H7 (cell line): ENCODE results near the gene SCAF4. TPM values are rescaled to one million over a fixed set of nuclear protein-coding genes. Genes with fewer than 3 reads are reported as not detected.

Experiments used
- DNase-seq: peaks from one replicate; pipeline ENCODE4 v3.0.0; 2012
- H3K27me3 ChIP-seq: 2 replicates; pipeline ENCODE4 v1.6.0; 2011; ENCODE audit warnings: mild to moderate bottlenecking, low read length; ENCODE audit not compliant: control insufficient read depth, insufficient read depth
- H3K36me3 ChIP-seq: replicated peaks from 2 replicates; pipeline ENCODE4 v1.5.1; 2011; ENCODE audit warnings: low read length; ENCODE audit not compliant: control insufficient read depth, insufficient read depth
- H3K4me3 ChIP-seq: 2 replicates; pipeline ENCODE4 v1.5.1; 2011; ENCODE audit warnings: low read depth, mild to moderate bottlenecking, control low read depth, low read length, moderate library complexity; ENCODE audit not compliant: insufficient read depth
- total RNA-seq: library from RNA; depleted of rRNA; stranded (reverse); fragments of >200 nt; shearing (Covaris generic); gene quantifications from 2 replicates; pipeline ENCODE4 v1.2.3, GENCODE V29; 2014

SCAF4 gene
- total RNA-seq, 1 experiment from 2014 or later, result 9.5 TPM

DNA sequence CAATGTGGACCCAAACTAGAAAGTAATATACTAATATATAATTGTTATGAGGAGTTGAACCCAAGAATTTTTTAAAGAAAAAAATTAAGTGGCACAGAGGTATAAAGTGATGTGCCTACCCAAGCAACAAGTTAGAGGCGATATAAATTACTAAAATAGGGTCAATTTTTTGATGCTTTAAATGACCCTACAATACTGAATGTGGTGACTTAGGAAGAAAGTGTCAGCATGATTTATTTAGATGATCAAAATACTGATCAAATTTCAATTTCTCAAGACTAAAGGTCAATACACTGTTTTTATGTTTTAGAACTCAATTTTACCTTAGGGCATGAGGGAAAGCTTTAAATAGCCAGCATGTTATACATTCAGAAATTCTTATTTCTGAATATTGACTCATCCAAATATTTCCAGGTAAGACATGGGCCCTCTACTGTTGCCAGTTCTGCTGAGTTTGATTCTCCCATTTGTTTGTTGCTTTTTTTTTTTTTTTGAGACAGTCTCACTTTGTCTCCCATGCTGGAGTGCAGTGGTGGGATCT lies 20.1 kb downstream of the SCAF4 start:
- no peak for DNase-seq
- Histone ChIP-seq H3K4me3 (no peak overlapping the region), H3K36me3 (no peaks in the 10 kb centered on the region), H3K27me3 (no peaks in the 10 kb centered on the region)

DNA sequence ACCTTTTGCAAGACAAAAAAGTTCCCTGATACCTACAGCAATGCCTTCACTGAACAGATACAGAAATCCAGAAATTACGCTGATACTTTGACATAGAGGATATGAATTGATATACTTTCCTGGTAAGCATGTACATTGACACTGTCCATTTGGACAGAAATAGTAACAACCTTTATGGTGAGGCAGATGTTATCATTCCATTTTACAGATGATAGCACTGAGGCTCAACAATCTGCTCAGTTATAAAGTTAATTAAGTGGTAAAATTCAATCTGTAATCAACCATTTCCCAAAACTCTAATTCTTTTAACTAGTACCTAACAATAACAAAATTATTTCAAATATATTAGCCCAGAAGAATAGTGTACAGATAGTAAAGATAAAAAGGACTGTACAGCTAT lies 20.6 kb downstream of the SCAF4 start:
- no peaks in the 10 kb centered on the region for H3K27me3 ChIP-seq
- no peak overlapping the region for H3K4me3 ChIP-seq
- DNase-seq, result no peak
- H3K36me3 ChIP-seq, result no peaks in the 10 kb centered on the region

DNA sequence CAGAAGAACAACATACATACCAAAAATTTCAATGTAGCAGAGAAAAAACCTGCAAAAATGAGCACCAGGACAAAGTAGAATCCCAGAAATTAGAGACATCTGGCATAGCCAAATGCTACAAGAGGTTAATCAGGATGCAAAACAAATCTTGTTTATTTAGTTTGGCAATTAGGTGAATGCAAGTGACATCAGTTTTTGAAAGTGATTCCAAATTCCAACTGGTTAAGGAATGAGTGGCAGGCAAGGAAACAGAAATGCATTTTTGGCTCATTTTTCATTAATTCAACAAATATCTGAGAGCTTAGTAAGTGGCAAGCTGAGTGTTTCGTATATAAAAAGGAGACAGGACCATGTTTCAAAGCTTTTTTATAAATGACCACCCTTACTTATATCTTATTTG lies 21.3 kb downstream of the SCAF4 start:
- Histone ChIP-seq H3K4me3 (no peak overlapping the region), H3K36me3 (no peaks in the 10 kb centered on the region), H3K27me3 (no peaks in the 10 kb centered on the region)
- DNase-seq, result no peak

DNA sequence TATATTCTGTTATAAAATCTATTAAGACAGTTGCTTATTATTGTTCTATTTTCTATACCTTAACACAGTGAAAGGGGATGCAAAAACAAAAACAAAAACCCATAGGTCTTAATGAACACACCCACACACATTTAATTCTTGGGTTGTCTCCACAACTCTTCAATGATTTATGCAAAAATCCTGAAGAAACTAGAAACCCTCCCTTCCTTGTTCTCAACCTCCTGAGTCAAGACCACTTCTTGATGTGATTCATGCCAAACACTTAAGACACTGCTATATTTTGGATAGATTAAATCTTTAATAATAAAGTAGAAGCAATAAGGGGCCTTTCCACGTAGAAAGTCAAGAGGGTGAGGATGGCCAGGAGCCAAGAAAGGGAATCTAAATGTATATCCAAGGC lies 23.4 kb downstream of the SCAF4 start:
- Histone ChIP-seq H3K36me3 (no peaks in the 10 kb centered on the region; the same call in 1 of the 2 replicates), H3K27me3 (no peaks in the 10 kb centered on the region), H3K4me3 (no peak overlapping the region)
- DNase-seq, result no peak

DNA sequence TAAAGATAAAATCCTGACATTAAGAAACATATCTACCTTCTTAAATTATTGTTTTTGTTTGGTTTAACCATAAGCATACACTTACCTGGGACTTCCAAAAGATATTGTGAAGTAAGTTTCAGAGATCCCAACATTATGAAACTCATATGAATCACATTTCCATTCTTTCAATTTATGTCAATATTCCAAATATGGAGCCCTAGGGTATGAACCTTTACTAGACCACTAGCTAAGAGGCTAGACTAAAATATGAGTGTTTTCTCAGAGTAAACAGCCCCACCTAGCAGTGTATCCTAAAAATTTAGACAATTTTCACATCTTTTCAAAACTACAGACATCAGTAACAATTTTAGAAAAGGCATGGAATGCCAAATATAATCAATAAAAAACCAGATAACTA lies 24.4 kb downstream of the SCAF4 start:
- DNase-seq, result no peak
- no peaks in the 10 kb centered on the region; the same call in 1 of the 2 replicates for H3K36me3 ChIP-seq
- no peaks in the 10 kb centered on the region for H3K27me3 ChIP-seq
- H3K4me3 ChIP-seq, result no peak overlapping the region

DNA sequence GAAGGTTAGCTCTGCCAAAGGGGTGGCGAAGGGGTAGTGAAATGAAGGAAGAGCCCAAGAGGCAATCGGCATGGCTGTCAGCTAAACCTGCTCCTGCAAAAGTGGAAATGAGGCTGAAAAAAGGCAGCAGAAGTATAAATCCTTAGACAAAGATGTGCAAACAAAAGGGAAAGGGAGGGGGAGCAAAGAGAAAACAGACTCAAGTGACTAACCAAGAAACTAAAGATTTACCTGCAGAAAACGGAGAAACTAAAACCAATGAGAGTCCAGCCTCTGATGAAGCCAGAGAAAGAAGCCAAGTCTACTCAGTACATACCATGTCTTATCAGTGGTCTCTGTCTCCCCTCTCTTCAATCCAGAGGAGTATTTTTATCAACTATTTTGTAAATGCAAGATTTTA lies 25.4 kb downstream of the SCAF4 start:
- DNase-seq, result no peak
- H3K27me3 ChIP-seq, result no peaks in the 10 kb centered on the region
- no peak overlapping the region for H3K4me3 ChIP-seq
- H3K36me3 ChIP-seq, result peaks cover 6% of the 10 kb centered on the region

DNA sequence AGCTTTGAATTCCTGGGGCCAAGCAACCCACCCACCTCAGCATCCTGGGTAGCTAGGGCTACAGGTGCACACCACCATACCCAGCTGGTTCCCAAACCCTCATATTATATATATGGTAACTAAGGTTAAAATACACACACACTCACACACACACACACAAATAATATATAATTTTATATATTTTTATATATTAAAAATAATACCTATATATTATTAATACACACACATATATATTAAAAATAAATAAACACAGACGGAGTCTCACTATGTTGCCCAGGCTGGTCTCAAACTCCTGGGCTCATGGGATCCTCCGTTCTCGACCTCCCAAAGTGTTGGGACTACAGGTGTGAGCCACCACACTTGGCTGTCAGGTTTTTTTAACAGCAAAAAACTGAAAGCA lies 31.9 kb downstream of the SCAF4 start:
- peaks cover 24% of the 10 kb centered on the region for H3K36me3 ChIP-seq
- no peak for DNase-seq
- no peaks in the 10 kb centered on the region for H3K27me3 ChIP-seq
- no peak overlapping the region for H3K4me3 ChIP-seq

DNA sequence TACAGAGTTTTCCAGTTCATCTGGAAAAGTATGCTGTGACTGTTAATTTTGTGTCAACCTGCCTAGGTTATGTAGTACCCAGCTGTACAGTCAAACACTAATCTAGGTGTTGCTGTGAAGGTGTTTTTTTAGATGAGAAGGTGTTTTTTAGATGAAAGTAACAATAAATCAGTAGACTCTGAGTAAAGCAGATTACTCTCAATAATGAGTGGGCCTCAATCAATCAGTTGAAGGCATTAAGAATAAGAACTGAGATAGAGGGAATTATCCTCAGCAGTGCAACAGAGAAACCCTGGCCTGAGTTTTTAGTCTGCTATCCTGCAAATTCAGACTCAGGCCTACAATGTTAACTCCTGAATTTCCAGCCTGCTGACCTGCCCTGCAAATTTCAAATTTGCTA lies 33.5 kb downstream of the SCAF4 start:
- Histone ChIP-seq H3K4me3 (no peak overlapping the region), H3K36me3 (peaks cover 30% of the 10 kb centered on the region), H3K27me3 (no peaks in the 10 kb centered on the region)
- no peak for DNase-seq

DNA sequence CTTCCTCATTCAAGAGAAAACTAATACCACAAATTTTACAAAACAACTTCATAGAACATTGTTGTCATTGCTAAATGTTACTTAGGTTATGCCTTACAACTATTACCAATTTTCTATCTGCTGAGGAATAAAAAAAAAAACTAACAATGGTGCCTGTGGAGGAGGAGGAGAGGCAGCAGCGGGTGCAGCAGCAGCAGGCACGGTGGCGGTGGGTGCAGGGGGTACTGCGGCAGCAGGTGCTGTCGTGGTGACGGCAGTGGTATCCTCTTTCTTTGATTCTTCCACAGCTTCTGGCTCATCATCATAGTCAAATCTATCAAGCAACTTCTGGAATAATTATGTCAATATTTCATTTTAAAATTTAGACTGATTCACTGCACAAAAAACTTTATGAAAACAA lies 35.5 kb downstream of the SCAF4 start:
- no peak for DNase-seq
- Histone ChIP-seq H3K4me3 (no peak overlapping the region), H3K27me3 (no peaks in the 10 kb centered on the region), H3K36me3 (peaks cover 27% of the 10 kb centered on the region)

DNA sequence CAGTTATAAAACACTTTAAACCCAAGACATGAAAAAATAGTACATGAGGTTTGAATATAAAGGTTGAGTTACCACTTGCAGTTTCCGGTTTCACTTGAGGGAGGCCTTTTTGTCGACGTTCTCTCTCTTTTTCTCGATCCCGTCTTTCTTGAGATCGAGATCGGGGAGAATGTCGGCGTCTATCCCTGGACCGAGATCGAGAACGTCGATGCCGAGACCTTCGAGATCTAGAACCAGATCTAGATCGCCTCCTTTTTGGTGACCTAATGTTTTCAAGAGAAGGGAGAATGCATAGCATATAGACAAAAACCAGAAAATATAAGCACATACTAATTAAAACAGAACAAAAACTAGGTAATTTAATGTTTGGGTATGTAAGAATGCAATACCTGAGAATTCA lies 38.7 kb downstream of the SCAF4 start:
- Histone ChIP-seq H3K36me3 (peaks cover 21% of the 10 kb centered on the region), H3K4me3 (no peak overlapping the region), H3K27me3 (no peaks in the 10 kb centered on the region)
- no peak for DNase-seq

DNA sequence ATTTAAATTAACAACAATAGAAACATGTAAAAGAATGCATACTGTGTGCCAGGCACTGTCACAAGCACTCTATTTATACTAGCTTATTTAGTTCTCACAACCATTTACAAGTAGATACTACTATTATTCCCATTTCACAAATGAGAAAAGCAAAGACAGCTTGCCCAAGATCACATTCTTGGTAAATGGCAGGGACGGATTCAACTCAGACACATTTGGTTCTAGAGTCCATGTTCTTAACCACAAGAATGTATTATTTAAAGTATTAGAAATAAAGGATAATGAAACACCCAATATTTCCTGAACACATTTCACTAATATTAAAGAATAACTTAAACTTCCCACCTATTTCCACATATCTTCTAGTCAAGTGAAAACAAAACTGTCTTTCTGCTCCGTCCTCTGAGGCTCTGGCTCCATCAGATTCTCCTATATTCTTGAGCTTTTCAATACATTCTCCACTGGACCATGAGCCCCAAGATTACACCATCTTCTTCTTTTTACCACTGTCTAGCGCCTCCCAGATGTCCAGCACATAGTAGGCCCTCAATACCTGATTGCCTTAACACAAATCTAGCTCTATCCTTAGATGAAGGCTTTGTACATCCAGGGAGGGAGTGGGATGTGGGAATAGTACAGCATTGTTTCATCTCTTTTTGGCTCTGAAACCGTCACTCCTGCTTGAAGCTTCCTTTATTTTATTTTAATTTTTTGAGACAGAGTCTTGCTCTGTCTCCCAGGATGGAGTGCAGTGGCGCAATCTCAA lies 43.1 kb downstream of the SCAF4 start:
- Histone ChIP-seq H3K36me3 (peaks cover 25% of the 10 kb centered on the region), H3K27me3 (no peaks in the 10 kb centered on the region), H3K4me3 (no peak overlapping the region)
- no peak for DNase-seq

DNA sequence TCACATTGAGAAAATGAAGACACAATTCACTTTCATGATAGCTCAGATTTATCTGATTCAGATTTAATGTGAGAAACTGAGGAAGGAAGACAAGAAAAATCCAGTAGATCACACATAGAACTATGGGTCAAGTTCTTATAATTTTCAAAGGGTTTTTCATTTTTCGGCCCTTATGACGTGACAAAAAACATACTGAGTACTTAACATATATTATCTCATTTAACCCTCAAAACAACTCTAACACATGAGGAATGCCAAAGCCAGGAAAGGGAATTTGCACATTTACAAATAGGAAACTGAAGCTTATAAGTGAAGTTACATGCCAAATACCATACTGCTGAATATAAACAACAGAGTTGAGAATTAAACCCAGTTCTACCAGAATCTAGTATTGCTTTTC lies 44.8 kb downstream of the SCAF4 start:
- DNase-seq, result no peak
- Histone ChIP-seq H3K36me3 (peaks cover 19% of the 10 kb centered on the region), H3K27me3 (no peaks in the 10 kb centered on the region), H3K4me3 (no peak overlapping the region)

DNA sequence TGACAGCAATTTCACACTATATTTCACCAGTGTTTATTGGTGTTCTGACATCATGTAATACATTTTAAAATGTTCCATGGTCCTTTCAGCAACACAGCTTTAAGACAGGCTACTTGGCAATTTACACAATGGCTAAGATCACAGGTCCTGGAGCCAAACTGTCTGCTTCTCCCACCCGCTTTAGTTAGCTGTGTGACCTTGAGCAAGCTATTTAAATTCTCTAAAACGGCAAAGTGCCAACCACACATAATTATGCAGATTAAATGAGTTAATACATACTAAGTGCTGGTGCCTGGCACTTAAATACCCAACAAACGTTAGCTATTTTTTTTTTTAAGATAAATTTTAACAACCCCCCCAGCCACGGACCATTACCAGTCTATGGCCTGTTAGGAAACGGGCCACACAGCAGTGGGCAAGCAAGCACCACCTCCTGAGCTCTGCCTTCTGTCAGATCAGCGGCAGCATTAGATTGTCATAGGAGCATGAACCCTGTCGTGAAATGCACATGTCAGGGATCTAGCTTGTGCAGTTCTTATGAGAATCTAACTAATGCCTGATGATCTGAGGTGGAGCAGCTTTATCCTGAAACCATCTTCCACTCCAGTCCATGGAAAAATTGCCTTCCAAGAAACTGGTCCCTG lies 45.5 kb downstream of the SCAF4 start:
- no peak for DNase-seq
- no peaks in the 10 kb centered on the region for H3K27me3 ChIP-seq
- H3K36me3 ChIP-seq, result peaks cover 19% of the 10 kb centered on the region
- no peak overlapping the region for H3K4me3 ChIP-seq

DNA sequence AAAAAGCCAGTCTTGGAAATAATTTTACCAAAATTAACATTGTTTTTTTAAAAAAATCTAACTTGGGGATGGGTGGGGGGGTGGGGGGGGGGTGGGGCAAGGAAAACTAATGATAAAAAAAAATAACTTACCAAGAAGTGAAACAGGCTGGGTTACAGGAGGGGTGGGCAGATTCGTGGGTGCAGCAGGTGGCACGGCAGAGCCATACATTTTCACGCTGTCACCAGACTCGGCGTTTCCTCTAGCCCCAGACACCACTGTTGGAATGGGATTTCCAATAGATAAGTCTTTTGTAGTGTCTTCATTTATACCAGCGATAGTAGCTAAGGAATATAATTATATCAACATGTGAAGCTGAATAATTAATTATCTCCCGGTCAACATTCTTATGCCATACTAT lies 47.0 kb downstream of the SCAF4 start:
- H3K27me3 ChIP-seq, result no peaks in the 10 kb centered on the region
- H3K4me3 ChIP-seq, result no peak overlapping the region
- H3K36me3 ChIP-seq, result peaks cover 15% of the 10 kb centered on the region
- no peak for DNase-seq

DNA sequence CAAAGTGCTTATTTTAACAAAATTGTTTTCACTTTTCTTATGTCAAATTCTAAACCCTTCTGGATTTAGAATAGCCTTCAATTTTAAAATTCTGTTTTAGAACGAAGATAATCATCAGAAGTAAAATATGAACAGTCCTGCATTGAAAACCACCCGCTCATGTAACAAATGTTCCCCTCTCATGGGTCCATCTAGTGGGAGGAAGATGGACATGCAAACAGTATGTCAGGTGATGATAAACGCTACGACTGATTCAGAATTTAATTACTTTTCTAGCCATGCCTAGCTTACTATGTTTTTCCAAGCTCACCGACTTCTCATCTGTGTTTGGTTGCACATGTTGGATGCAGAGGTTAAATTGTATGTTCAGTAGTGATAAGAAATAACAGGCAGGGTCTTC lies 48.9 kb downstream of the SCAF4 start:
- Histone ChIP-seq H3K4me3 (no peak overlapping the region), H3K36me3 (peaks cover 11% of the 10 kb centered on the region), H3K27me3 (no peaks in the 10 kb centered on the region)
- no peak for DNase-seq
